HG03575 (cell line): Measurements from ENCODE around the gene USP9X.
"Not testable (repeated sequence)": the region's sequence is repeated elsewhere in the genome, so short reads cannot be mapped to it uniquely, and the experiment has no call there.

Experiments used
- ATAC-seq: cut with Tn5 transposase; IDR thresholded peaks from one replicate; pipeline ENCODE4 v1.9.1; 2021; ENCODE audit not compliant: unreplicated experiment, insufficient number of reproducible peaks, low FRiP score; ENCODE audit errors: extremely low read depth

USP9X gene

DNA sequence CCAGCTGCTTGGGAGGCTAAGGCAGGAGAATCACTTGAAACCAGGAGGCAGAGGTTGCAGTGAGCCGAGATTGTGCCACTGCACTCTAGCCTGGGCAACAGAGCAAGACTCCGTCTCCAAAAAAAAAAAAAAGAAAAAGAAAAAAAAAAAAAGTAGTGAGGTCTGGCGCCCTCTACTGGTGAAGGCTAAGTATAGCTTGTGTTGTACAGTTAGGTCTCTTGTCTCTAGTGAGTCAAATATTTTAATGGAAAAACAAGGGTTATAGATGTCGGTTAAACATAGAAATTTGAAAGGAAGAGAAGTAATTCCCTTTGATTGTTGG lies 29.8 kb downstream of the USP9X start:
- not testable (repeated sequence) for ATAC-seq

DNA sequence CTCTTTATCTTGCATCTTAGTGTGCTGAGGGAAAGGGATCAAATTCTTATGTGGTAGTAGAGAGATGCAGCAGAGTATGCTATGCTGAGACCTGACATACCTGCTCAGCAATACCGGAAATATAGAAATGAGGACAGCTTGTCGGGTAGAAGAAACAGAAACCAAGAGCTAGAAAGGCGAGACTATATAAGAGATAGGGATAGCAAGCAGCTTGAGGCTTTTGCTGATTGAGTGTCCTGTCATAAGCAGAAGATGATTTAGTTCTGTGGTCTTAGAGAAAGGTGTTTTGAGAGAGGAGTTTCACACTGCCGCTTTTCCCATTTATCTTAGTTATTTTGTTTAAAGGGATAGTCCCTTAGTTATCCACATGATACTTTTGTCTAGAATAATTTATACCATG lies 31.7 kb downstream of the USP9X start:
- ATAC-seq, result peak; percentile 60

DNA sequence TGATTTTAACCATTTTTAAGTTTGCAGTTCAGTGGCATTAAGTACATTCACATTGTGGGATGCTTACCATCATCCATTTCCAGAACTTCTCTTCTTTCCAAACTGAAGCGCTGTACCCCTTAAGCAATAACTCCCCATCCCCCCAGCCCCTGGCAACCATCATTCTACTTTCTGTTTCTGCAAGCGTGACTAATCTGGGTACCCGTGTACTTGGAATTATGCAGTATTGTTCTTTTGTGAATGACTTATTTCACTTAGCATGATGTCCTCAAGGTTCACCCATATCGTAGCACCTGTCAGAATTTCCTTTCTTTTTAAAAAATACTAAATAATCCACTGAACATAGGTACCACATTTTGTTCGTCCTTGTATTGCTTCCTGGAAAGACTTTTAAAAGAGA lies 32.9 kb downstream of the USP9X start:
- ATAC-seq, result no peak

DNA sequence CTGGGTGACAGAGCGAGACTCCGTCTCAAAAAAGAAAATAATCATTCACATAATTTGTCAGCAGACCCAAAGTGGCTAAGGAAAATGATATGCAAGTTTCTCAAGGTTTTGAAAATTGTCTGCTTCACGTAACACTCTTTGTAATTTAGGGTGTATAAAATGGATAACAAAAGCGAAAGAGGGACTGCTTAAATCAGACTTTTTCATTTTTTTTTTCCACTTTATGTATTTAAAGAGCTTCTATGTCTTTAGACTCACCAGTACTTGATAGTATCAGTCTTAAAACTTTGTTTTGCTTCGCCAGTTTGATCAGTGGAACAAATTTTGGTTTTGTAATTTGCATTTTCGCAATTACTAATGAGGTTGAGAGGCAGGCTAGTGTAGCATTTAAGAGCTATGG lies 34.6 kb downstream of the USP9X start:
- no peak for ATAC-seq

DNA sequence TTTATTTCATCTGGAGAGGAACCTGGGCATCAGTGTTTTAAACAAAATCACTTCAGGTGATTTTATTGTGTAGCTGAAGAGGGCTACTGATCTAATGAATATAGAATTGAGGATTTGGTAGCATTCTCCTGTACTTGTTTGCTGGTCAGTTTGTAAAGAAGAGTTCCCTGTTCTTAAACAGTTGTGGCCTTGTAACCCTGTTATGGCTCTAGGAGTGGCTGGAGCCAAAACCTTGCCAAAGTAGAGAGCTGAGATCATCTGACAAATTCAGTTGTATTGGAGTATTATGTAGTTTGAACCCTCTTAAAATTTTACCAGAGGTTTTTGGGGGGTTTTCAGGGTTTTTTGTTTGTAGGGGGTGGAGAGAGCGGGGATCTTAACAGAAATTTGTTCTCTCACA lies 36.5 kb downstream of the USP9X start:
- ATAC-seq, result no peak

DNA sequence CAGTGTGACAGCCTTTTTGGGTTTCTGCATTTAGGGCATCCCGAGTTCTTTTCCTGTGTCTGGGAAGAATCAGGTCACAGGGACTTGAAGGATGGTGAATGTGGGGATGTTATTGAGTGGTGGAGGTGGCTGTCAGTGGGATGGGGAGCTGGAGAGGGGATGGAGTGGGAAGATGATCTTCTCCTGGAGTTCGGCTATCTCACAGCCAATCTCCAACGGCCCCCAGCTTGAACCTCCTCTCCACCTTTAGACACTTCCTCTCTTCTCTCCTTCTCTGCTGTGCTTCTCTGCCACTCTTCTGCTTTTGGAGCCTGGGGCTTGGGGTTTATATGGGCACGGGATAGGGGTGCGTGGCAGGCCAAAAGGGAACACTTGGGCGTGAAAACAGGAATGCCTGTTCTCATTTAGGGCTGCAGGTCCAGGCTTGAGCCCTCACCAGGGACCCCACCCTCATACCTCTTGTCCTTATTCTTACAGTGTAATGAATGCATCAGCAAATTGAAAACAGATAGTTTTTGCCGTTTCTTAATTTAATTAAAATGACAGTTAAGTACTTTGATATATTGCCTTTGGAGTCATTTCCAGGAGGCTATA lies 37.5 kb downstream of the USP9X start:
- ATAC-seq, result no peak

DNA sequence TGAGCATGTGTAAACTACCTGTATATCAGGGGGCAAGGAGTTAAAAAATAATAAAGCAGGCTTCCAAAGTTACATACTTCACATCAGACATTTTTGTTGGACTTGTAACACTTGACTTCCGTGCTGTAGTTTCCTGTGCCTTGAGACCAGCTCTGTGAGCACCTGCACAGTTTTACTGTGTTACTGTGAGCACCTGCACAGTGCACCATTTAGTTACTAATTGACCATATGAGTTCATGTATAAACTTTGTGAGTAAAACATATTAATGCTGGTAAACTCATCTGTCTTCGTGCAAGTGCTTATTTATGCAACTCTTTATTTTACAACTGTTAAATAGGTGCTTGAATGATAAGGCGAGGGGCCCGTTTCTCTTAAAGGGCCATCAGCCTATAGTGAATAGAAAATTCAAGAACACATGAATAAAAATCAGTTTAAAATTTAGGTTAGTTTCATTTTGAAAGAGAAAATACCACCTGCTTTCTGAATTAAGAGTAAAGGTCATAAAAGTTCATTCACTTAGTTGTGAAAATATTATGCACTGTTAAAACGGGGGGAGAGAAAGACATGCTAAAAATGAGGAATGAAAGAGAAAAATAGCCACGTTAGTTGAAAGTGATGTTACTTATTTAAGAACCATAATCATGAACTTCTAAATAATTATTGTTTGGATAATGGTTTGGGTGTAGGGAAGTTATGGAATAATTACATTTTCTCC lies 42.4 kb downstream of the USP9X start:
- no peak for ATAC-seq

DNA sequence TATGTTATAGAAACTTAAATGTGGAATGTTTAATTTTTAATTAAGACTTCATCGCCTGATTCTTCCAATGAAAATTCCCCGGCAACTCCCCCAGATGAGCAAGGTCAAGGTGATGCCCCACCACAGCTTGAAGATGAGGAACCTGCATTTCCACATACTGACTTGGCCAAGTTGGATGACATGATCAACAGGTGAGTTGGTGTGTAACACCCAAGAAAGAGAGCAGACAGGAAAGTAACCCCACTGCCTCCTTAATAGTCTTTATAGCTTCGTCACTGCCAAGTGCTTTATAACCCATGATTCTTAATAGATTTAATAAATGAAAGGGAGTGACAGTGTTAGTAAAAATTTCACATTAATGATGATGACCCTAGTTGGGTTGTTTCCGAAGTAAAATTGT lies 43.7 kb downstream of the USP9X start:
- no peak for ATAC-seq

DNA sequence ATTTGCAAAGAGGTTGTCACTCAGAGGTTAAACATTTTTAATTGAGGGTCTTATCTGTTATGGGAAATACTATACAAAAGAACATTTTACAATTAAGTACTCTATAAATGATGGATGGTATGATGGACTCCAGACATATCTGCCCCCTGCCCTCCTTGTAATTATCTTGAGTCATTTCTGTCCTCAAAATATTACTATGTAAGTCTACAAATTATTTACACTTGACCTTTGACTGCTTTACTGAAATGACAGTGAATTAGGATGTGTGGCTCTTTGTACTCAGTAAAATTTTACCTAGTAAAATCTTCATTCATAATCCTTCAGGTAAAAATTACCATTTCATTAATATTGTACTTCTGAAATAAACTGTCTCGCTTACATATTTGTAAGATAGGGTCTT lies 46.5 kb downstream of the USP9X start:
- ATAC-seq, result no peak

DNA sequence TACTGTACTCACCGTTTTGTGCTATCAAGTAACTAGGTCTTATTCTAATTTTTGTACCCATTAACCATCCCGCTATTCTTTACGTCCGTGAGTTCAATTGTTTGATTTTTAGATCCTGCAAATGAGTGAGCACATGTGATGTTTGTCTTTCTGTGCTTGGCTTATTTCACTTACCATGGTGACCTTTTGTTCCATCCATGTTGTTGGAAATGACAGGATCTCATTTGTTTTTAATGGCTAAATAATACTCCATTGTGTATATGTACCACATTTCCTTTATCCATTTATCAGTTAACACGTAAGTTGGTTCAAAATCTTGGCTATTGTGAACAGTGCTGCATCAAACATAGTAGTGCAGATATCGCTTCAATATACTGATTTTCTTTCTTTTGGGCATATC lies 48.3 kb downstream of the USP9X start:
- ATAC-seq, result no peak

DNA sequence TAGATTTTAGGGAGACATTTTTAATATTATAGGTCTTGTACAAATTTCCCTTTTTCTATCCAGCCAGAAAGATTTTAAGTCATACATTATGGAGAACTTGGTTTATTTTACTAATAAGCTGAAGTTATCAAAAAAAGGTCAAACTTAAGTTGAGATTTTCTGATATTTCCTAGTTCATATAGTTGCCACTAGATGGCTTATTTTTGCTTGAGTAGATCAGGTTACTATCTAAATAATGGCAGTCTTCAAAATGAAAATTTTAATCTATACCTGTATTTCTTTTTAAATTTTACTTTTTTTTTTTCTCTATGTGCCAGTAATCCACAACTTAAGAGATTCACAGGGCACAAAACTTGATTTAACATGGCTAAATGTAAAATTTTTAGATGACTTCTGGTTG lies 52.3 kb downstream of the USP9X start:
- ATAC-seq, result no peak

DNA sequence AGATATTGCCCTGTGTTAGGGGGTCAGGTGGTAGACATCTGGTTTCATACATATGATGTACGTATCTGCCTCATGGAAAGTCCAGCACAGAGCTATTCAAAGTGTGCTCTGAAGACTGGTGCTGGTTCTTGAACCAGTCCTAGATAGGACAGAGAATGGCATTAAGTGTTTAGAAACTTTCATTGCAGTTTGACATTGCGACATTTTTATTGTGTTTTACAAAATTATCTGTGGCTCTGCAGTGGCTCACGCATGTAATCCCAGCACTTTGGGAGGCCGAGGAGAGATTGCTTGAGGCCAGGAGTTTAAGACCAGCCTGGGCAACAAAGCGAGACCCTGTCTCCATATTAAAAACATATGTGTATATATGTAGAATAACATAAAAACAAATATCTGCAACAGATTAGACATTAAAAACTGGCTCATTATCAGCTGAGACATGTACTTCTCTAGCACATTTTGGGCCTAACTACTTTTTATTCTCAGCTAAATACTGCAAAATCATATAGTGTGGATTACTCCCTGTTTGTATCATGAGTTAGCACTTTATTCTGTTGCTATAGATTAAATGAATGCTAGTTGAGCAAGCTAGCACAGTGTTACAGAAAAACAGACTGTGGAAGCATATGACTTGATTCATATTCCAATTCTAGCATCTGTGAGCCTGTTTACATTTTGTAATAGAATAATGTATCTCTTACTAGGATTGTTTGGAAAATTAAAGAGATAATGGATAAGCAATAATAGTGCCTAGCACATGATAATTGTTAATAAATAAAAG lies 57.1 kb downstream of the USP9X start:
- ATAC-seq, result no peak

DNA sequence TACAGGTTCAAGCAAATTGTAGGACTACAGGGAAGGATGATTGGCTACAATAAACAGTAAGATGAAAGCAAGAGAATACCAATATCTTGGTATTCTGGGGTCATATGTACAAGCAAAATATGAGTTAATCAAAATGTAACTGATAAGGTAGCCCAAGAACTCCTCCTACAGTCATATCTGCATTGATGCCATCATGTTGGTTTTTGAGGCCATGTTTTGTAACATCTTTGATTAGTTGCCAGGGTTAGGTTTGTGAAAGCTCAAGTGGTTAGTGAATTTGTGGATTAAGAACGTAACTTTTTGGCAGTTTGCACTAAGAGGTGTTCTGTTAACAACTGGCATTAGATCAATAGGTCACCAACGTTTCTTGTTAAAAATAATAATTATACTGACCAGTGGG lies 59.6 kb downstream of the USP9X start:
- ATAC-seq, result no peak

DNA sequence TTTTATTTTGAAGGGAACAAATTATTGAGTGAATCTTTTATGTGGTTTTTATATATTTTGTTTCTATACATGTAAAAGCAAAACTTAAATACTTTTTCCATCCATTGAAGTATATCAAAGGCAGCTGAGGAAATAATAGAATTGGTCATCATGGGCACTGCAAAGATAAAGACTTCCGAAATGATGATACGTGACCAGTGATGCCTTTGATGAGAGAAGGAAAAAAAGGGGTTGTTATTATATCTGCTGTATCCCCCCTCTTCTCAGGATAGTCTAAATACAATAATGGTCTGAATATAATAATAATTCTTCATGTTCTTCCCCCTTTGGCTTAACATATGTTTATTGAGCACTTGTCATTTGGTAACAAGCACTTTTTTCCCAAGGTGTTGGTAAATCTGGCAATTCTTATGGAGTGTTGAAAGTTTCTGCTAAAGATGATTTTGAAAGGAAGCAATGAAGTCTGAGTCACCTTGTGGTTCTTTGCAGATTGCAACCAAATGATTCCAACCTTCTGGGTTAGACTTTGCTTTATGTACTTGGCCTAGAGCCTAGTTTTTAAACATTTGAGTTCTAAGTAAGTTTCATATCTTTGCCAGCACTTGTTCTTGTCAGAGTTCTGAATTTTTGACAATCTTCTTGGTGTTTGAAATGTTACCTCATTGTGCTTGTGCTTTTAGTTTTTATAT lies 60.8 kb downstream of the USP9X start:
- ATAC-seq, result no peak

DNA sequence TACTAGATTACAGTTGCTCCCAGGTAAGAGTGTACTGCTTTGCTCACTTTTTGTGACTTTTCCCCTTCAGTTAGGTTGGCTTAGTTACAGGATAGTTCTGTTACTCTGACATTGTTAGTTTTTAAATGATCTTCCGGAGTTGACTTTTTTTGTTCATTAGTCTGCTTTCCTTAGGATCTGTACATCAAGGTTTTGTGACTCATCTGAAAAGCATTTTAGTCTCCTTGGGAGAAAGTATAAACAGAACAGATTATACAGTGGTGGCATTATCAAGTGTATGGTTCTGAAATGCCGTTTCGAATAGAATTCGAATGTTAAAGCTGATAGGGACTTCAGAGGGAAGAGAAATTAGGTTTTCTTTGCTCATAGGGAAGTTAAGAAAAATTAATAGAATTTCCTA lies 63.3 kb downstream of the USP9X start:
- ATAC-seq, result no peak

DNA sequence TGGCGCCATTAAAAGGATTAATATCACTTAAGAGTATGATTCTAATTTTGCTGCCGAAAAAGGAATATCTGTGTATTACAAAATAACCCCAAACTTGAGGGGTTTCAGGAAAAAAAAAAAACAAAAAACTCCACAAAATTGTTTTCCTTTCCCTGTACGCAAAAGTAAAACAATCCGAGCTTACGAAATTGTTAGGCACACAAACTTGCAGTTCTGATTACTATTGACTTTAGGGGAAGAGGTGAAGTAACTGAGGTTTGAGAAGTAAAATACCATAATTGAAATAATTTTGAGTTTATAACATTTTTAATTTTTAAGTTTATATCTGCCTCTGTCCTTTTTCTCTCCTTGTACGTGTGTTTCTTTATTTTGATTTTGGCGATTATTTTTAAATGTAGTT lies 64.8 kb downstream of the USP9X start:
- no peak for ATAC-seq

DNA sequence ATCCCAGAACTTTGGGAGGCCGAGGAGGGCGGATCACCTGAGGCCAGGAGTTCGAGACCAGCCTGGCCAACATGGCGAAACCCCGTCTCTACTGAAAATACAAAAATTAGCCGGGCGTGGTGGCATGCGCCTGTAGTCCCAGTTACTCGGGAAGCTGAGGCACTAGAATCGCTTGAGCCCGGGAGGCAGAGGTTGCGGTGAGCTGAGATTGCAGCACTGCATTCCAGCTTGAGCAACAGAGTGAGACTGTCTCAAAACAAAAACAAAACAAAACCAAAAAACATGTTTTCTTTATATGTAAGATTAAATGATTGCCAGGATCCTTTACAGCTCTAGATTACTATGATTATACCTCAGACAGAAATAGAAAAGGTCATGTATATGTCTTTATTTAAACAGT lies 66.5 kb downstream of the USP9X start:
- not testable (repeated sequence) for ATAC-seq

DNA sequence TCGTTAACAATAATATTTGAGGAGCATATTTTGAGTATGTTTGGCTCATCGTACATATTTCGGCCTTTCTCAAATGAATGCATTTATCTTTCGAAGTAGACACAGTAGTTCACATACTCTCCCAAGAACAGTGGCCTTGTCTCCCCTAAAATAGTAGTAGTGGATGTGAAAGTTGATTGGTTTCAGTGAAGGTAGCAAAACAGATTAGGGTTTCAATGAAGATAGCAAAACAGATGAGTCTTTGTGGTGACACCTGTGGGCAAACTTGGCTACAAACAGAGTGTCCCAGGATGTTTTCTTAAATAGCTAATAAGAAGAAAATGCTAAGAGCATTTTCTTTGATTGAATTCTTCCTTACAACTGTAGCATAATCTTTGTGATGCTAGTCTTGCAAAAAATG lies 67.0 kb downstream of the USP9X start:
- ATAC-seq, result no peak

DNA sequence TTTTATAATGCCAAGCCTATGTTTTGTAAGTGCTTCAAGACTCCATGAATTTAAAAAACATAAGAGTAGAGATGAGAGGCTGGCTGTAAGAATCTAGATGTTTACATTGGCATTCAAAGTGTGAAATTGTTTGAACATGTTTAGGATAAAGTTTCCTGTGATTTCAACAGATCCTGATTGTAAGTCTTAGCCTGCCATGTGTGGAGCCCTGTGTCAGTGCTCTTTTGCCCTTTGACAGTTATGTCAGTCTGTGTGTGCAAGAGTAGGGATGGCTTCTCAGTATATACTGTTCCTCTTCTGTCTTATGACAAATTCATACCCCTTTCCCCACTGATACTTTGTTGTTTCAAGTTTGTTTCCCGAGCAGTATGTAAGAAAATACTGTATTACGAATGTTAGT lies 68.2 kb downstream of the USP9X start:
- no peak for ATAC-seq

DNA sequence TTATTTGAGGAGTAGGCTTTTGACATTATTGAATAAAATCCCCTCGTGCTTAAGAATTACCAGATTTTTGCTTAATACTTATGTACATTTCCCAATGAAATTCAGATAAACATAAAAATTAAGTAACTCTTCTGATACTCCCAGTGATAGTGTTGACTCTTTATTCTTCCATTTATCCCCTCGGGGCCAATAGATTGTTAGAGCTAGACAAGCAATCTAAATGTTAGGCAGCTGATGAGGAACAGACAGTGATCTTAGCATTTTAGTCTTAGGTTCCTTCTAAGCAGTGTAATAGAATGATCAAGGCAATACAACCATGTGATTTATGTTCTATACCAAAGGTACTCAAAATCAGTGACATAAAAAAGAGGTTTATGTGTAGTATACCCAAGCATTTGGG lies 68.7 kb downstream of the USP9X start:
- ATAC-seq, result no peak
